Stimulated activated naive B cell treated with anti-CD40 and anti-IgM and Interleukin-4, amounts not matched to agents 10 μg/mL and 1 μg/mL and 100 μg/mL, for 72 hours (primary cell): Measurements from ENCODE around the gene FIZ1.

Experiments used
- ATAC-seq, 2 donors: fragments of 150-1000 bp; cut with Tn5 transposase; replicated peaks; 2 replicates each; pipeline ENCODE4 v1.10.0; 2021; ENCODE audit warnings: moderate library complexity in 1 of 2
- DNase-seq: peaks from one replicate; pipeline ENCODE4 v3.0.0; 2021
- H3K27ac Mint-ChIP-seq: one replicate; pipeline ENCODE4 v1.8.0; 2022; ENCODE audit warnings: mild to moderate bottlenecking, mixed read lengths
- H3K27me3 Mint-ChIP-seq, 2 donors: one replicate each; pipeline ENCODE4 v1.8.0; 2022; ENCODE audit warnings: mixed read lengths in 2 of 2
- H3K36me3 Mint-ChIP-seq, 2 donors: one replicate each; pipeline ENCODE4 v1.8.0; 2022; ENCODE audit warnings: mixed read lengths in 2 of 2, mild to moderate bottlenecking in 1 of 2
- H3K4me1 Mint-ChIP-seq, 2 donors: one replicate each; pipeline ENCODE4 v1.8.0; 2022; ENCODE audit warnings: mixed read lengths in 2 of 2, mild to moderate bottlenecking in 1 of 2
- H3K4me3 Mint-ChIP-seq, 2 donors: one replicate each; pipeline ENCODE4 v1.8.0; 2022; ENCODE audit warnings: mild to moderate bottlenecking in 2 of 2, mixed read lengths in 2 of 2, moderate library complexity in 1 of 2
- H3K9me3 Mint-ChIP-seq, 2 donors: one replicate each; pipeline ENCODE4 v1.8.0; 2022; ENCODE audit warnings: mixed read lengths in 2 of 2, mild to moderate bottlenecking in 1 of 2

The FIZ1 gene

GRCh38 chr19:55602104-55603001 is 3.0 kb upstream of the FIZ1 start:
- peaks cover 43 to 60% of the 10 kb centered on the region in 2 donors for H3K4me1 Mint-ChIP-seq
- no peak overlapping the region for H3K4me3 Mint-ChIP-seq
- peak overlapping the region; percentile 17 for H3K27ac Mint-ChIP-seq

GRCh38 chr19:55601084-55601483 is 1.8 kb upstream of the FIZ1 start:
- DNase-seq (no peak), ATAC-seq (no peak)
- peaks cover 25 to 33% of the 10 kb centered on the region in 2 donors for H3K36me3 Mint-ChIP-seq
- H3K4me3 Mint-ChIP-seq, result peak overlapping the region; percentile 84 to 90
- peaks cover 5% of the 10 kb centered on the region in 2 donors for H3K9me3 Mint-ChIP-seq
- peak overlapping the region; percentile 71 for H3K27ac Mint-ChIP-seq
- no peaks in the 10 kb centered on the region for H3K27me3 Mint-ChIP-seq
- peaks cover 32 to 55% of the 10 kb centered on the region in 2 donors for H3K4me1 Mint-ChIP-seq

More at GRCh38 chr19:55602104-55603001, 3.0 kb upstream of the FIZ1 start:
- H3K27me3 Mint-ChIP-seq, result no peaks in the 10 kb centered on the region
- peaks cover 5% of the 10 kb centered on the region in 2 donors for H3K9me3 Mint-ChIP-seq
- H3K36me3 Mint-ChIP-seq, result peaks cover 17 to 31% of the 10 kb centered on the region in 2 donors
- DNase-seq, result no peak
- ATAC-seq, result no peak

- Mint-ChIP-seq H3K9me3 (peaks cover 5 to 7% of the 10 kb centered on the region in 2 donors), H3K27me3 (no peaks in the 10 kb centered on the region), H3K36me3 (peaks cover 27 to 33% of the 10 kb centered on the region in 2 donors), H3K27ac (peak overlapping the region; percentile 71), H3K4me1 (peaks cover 30 to 55% of the 10 kb centered on the region in 2 donors), H3K4me3 (peak overlapping the region; percentile 84 to 90)
- ATAC-seq (no peak), DNase-seq (no peak)
These were observed 1.3 kb upstream of the FIZ1 start for GRCh38 chr19:55600662-55601028.

- peaks cover 33 to 39% of the 10 kb centered on the region in 2 donors for H3K36me3 Mint-ChIP-seq
- peak within 1 kb of the TSS; percentile 100 for H3K27ac Mint-ChIP-seq
- ATAC-seq (peak; percentile 60 to 62), DNase-seq (peak; percentile 82)
- peaks cover 8 to 13% of the 10 kb centered on the region in 2 donors for H3K9me3 Mint-ChIP-seq
- peak within 1 kb of the TSS; percentile 90 to 98 for H3K4me3 Mint-ChIP-seq
- H3K27me3 Mint-ChIP-seq, result no peaks in the 10 kb centered on the region
- peaks cover 29 to 61% of the 10 kb centered on the region in 2 donors for H3K4me1 Mint-ChIP-seq
These were observed 735 bp upstream of the FIZ1 start, which contains the start of gene ZNF524 for GRCh38 chr19:55599842-55600661. Gene ZNF524 (plus strand): TSS chr19:55600288. CDS start chr19:55602113, 1,825 bp downstream.

GRCh38 chr19:55598719-55599467 is 424 bp downstream of the FIZ1 start:
- ATAC-seq (peak; percentile 70 to 78), DNase-seq (peak; percentile 94)
- H3K27me3 Mint-ChIP-seq, result no peaks in the 10 kb centered on the region
- H3K36me3 Mint-ChIP-seq, result peaks cover 39 to 45% of the 10 kb centered on the region in 2 donors
- H3K27ac Mint-ChIP-seq, result peak overlapping the region; percentile 100
- peaks cover 22 to 56% of the 10 kb centered on the region in 2 donors for H3K4me1 Mint-ChIP-seq
- H3K4me3 Mint-ChIP-seq, result peak overlapping the region; percentile 90 to 98
- H3K9me3 Mint-ChIP-seq, result peaks cover 12 to 15% of the 10 kb centered on the region in 2 donors

- H3K36me3 Mint-ChIP-seq, result peaks cover 40 to 45% of the 10 kb centered on the region in 2 donors
- peak overlapping the region in 1 of 2 donors; percentile 21 for H3K4me3 Mint-ChIP-seq
- no peaks in the 10 kb centered on the region for H3K27me3 Mint-ChIP-seq
- H3K9me3 Mint-ChIP-seq, result peaks cover 12 to 14% of the 10 kb centered on the region in 2 donors
- no peak for DNase-seq
- peaks cover 17 to 50% of the 10 kb centered on the region in 2 donors for H3K4me1 Mint-ChIP-seq
- no peak for ATAC-seq
- H3K27ac Mint-ChIP-seq, result peak overlapping the region; percentile 20
These were observed 1.3 kb downstream of the FIZ1 start for GRCh38 chr19:55598034-55598433.

- H3K27me3 Mint-ChIP-seq, result no peaks in the 10 kb centered on the region
- H3K4me3 Mint-ChIP-seq, result no peak overlapping the region
These were observed 1.8 kb downstream of the FIZ1 start for GRCh38 chr19:55597501-55597921.

GRCh38 chr19:55596304-55596703 is 3.0 kb downstream of the FIZ1 start:
- no peak for ATAC-seq
- Mint-ChIP-seq H3K27me3 (no peaks in the 10 kb centered on the region), H3K4me3 (no peak overlapping the region), H3K27ac (no peak overlapping the region), H3K4me1 (peaks cover 14 to 46% of the 10 kb centered on the region in 2 donors), H3K36me3 (peaks cover 47 to 51% of the 10 kb centered on the region in 2 donors), H3K9me3 (peaks cover 12 to 14% of the 10 kb centered on the region in 2 donors)
- no peak for DNase-seq

More at GRCh38 chr19:55597501-55597921, 1.8 kb downstream of the FIZ1 start:
- Mint-ChIP-seq H3K27ac (peak overlapping the region; percentile 20), H3K9me3 (peaks cover 12 to 14% of the 10 kb centered on the region in 2 donors), H3K36me3 (peaks cover 40 to 45% of the 10 kb centered on the region in 2 donors), H3K4me1 (peaks cover 17 to 50% of the 10 kb centered on the region in 2 donors)
- DNase-seq (no peak), ATAC-seq (no peak)

- Mint-ChIP-seq H3K27ac (no peak overlapping the region), H3K36me3 (peaks cover 49 to 53% of the 10 kb centered on the region in 2 donors), H3K9me3 (peaks cover 12 to 14% of the 10 kb centered on the region in 2 donors), H3K27me3 (no peaks in the 10 kb centered on the region), H3K4me3 (no peak overlapping the region), H3K4me1 (peaks cover 10 to 42% of the 10 kb centered on the region in 2 donors)
- DNase-seq (no peak), ATAC-seq (no peak)
These were observed 4.2 kb downstream of the FIZ1 start for GRCh38 chr19:55594996-55595545.

- H3K27ac Mint-ChIP-seq, result no peak overlapping the region
- ATAC-seq (no peak), DNase-seq (no peak)
- H3K4me1 Mint-ChIP-seq, result peaks cover 6 to 34% of the 10 kb centered on the region in 2 donors
- H3K9me3 Mint-ChIP-seq, result peaks cover 7 to 10% of the 10 kb centered on the region in 2 donors
- H3K36me3 Mint-ChIP-seq, result peaks cover 44 to 47% of the 10 kb centered on the region in 2 donors
- H3K27me3 Mint-ChIP-seq, result no peaks in the 10 kb centered on the region
- no peak overlapping the region for H3K4me3 Mint-ChIP-seq
These were observed 6.1 kb downstream of the FIZ1 start for GRCh38 chr19:55593096-55593772.

GRCh38 chr19:55592391-55593090 is 6.8 kb downstream of the FIZ1 start:
- Mint-ChIP-seq H3K36me3 (peaks cover 39 to 43% of the 10 kb centered on the region in 2 donors), H3K4me3 (no peak overlapping the region), H3K9me3 (peaks cover 7 to 10% of the 10 kb centered on the region in 2 donors), H3K4me1 (peaks cover 1 to 28% of the 10 kb centered on the region in 2 donors), H3K27ac (no peak overlapping the region), H3K27me3 (no peaks in the 10 kb centered on the region)
- ATAC-seq, result no peak
- no peak for DNase-seq

- no peak overlapping the region for H3K4me3 Mint-ChIP-seq
- H3K9me3 Mint-ChIP-seq, result peaks cover 7 to 10% of the 10 kb centered on the region in 2 donors
- no peak for ATAC-seq
These were observed 7.8 kb downstream of the FIZ1 start for GRCh38 chr19:55591555-55591954.

More at GRCh38 chr19:55591555-55591954, 7.8 kb downstream of the FIZ1 start:
- no peak for DNase-seq
- H3K27ac Mint-ChIP-seq, result no peak overlapping the region
- H3K36me3 Mint-ChIP-seq, result peaks cover 32 to 35% of the 10 kb centered on the region in 2 donors
- peaks cover 8 to 28% of the 10 kb centered on the region in 2 donors for H3K4me1 Mint-ChIP-seq
- H3K27me3 Mint-ChIP-seq, result no peaks in the 10 kb centered on the region
